ENCODE data around the gene KCNN1. TPM values are rescaled to one million over a fixed set of nuclear protein-coding genes. Genes with fewer than 3 reads are reported as not detected.

Gene KCNN1
- not detected in 2 replicates for total RNA-seq

DNA sequence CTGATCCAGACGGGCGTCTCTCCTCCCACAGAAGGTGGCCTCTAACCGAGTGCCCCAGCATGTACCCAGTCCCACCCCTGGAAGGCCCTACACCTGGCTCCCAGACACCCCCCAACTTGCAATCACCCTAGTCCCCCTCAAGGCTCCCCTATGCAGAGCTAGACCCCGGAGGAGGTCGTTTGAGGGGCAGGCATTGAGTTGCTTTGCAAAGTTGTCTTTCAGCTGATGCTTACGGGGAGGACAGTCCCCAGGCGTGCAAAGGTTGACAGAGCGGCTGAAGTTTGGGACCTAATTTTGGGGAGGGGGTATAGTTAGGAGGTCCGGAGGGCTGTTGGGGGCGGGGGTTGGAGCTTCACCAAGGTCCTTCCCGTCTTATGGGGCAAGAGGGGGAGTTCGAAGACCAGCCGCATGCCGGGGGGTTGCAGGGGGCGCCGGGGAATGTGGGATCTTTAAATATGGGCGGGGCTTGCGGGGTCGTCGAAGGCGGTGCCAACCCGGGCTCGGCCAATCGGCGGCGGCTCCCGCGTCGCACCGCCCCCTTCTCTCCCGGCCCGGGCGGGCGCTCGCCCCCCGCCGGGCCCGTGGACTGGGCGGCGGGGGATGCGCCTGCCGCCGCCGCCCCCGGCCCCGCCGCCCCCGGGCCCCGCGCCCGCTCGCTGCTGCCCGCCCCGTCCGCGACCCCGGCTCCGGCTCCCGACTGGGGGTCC lies at the start of gene KCNN1:
KCNN1 (plus strand) TSS at position 558 of the 707 bp plus-strand sequence. CDS start 6,782 bp downstream, outside the sequence.

DNA sequence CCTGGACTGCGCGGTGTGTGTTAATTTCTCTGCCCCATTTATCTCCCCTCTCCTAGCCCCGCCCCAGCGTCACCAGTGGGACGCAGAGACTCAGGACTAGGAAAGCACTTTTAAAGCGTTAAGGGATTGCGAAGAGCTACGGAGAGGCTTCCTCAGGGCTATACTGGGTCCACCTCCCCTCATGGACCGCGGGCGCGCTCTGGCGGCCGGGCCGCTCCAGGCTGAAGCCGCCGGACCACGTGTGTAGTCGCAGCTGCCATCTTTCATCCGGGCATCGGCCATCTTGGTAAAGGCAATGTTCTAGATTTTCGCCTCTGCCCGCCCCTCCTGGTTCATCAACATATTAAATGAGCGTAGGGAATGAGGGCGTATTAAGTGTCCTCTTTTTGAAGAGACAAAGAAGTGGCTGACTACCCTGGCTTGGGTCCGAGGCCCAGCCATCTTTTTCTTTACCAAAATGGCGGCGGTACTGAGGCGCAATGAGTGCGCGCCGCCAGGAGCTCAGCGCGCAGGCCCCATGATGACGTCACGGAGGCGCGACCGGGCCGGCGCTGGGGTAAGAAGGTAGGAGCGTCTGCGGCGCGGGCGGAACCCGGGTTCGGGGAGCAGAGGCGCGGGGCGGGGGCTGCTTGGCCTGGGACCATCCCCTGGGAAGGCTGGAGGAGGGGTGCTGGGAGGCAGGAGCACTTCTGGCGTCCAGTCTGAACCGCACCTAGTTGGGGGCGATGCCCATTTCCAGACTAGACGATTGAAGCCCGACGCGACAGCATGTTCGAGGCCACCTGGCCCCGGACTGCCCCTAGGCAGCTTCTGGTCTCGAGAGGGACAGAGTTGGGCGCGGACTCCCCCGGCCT lies 34.2 kb upstream of the KCNN1 start, which contains the start of gene CCDC124:
CCDC124 (plus strand) TSS at position 531 of the 854 bp plus-strand sequence. CDS start 3,406 bp downstream, outside the sequence.

DNA sequence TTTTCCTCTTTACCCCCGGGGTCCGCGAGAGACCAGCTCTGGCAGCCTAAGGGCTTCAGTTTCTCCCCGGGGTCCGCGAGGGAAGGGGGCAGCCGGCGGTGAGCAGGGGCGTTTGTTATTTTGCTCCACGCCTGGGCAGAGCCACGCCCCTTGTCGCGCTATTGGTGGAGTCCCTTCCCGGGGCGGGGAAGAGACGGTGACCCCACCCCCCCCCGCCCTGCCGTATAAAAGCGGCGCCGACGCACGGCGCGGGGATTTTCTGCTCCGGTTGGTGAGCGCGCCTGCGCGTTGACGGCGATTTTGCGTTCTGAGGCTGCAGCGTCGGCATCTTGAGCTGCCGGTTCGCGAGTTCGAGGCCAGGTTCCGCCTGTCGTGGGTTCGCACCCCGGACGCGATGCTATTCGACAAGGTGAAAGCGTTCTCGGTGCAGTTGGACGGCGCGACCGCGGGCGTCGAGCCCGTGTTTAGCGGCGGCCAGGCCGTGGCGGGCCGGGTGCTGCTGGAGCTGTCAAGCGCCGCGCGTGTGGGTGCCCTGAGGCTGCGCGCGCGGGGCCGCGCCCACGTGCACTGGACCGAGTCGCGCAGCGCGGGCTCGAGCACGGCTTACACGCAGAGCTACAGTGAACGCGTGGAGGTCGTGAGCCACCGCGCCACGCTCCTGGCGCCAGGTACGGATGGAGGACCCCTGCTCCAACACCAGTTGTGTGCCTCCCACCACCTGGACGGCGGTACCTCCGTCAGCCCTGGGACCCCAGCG lies 41.2 kb downstream of the KCNN1 start, which contains the start of gene ARRDC2:
ARRDC2 (plus strand) TSS at position 254 of the 757 bp plus-strand sequence; CDS start at position 395, 141 bp downstream.

Small RNA genes within 50 kb of the gene (small RNA-seq; reads per million reads assigned to genes)
- gene RNA5SP468, result not detected

Other genes starting within 250 kb of the KCNN1 start
- gene MAP1S, start 247.6 kb upstream of the KCNN1 start, total RNA-seq, result 14.1 and 16.2 TPM in 2 replicates
- 1.6 and 2.0 TPM in 2 replicates for gene FCHO1, start 215.6 kb upstream of the KCNN1 start, total RNA-seq
- gene B3GNT3, start 172.0 kb upstream of the KCNN1 start, total RNA-seq, result 7.1 and 10.4 TPM in 2 replicates
- 0.22 TPM in 1 of 2 replicates, not detected in the other for gene INSL3, start 145.6 kb upstream of the KCNN1 start, total RNA-seq
- 6.0 and 10.6 TPM in 2 replicates for gene JAK3, start 119.1 kb upstream of the KCNN1 start, total RNA-seq
- 1,286 and 1,916 TPM in 2 replicates for gene RPL18A, start 107.2 kb upstream of the KCNN1 start, total RNA-seq
- under 0.01 TPM in 1 of 2 replicates, not detected in the other for gene SLC5A5, start 95.2 kb upstream of the KCNN1 start, total RNA-seq
- gene CCDC124, start 34.1 kb upstream of the KCNN1 start, total RNA-seq, result 16.9 and 44.1 TPM in 2 replicates
- gene ARRDC2, start 41.1 kb downstream of the KCNN1 start, total RNA-seq, result 6.8 and 9.0 TPM in 2 replicates
- not detected in 2 replicates for gene IL12RB1, start 119.8 kb downstream of the KCNN1 start, total RNA-seq
- 1.6 TPM in 2 replicates for gene MAST3, start 130.7 kb downstream of the KCNN1 start, total RNA-seq
- 34.9 and 72.3 TPM in 2 replicates for gene PIK3R2, start 186.1 kb downstream of the KCNN1 start, total RNA-seq
- gene IFI30, start 206.7 kb downstream of the KCNN1 start, total RNA-seq, result 7.9 and 22.0 TPM in 2 replicates
- 5.1 and 14.3 TPM in 2 replicates for gene MPV17L2, start 226.1 kb downstream of the KCNN1 start, total RNA-seq
- gene RAB3A, start 236.9 kb downstream of the KCNN1 start, total RNA-seq, result 0.79 and 1.5 TPM in 2 replicates